GM19238 (cell line): ENCODE data around the gene ADGRV1.
"Not testable (repeated sequence)": the region's sequence is repeated elsewhere in the genome, so short reads cannot be mapped to it uniquely, and the experiment has no call there.

Source experiments
- DNase-seq: peaks from one replicate; pipeline ENCODE4 v3.0.0; 2011; ENCODE audit warnings: low spot score; ENCODE audit not compliant: insufficient read length

Gene ADGRV1

GRCh38 chr5:91025956-91026355, 467.4 kb downstream of the ADGRV1 start:
- DNase-seq: no peak

DNA sequence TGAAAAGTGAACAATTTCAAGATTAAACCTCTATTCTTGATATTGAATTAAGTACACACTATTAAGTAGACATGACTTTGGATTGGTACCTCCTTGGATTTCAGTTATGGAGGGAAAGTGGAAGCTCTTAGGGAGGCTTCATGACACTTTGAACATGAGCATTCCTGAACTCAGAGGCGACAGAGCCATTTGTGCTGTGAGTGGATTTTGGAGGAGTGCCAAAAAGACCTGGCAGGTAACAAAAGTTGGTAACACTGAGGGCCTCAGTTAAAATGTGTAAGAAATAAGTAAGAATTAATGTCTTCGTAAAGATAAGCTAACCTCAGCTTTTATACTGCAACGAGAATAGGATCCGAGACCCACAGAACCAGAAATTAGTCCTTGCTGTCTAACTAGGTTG, 467.9 kb downstream of the ADGRV1 start:
- no peak for DNase-seq

- no peak for DNase-seq
Measured at GRCh38 chr5:91027405-91028139, 469.0 kb downstream of the ADGRV1 start.

DNA sequence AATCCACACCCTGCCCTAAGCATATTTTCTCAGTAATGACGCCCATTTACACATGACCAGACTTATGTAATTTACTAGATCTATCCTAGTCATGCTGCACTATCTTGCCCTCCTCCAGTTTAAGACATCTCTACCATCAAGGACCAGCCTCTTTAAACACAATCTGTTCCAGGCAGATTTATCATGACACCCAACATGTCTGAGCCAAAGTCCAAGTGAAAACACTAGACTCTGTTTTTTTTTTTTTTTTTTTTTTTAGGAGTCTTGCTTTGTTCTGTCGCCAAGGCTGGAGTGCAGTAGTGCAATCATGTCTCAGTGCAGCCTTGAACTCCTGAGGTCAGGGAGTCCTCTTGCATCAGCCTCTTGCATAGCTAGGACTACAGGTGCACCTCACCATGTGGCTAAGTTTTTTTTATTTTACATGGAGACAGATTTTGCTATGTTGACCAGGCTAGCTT, 469.9 kb downstream of the ADGRV1 start:
- no peak for DNase-seq

GRCh38 chr5:91030521-91031401, 472.2 kb downstream of the ADGRV1 start:
- no peak for DNase-seq

GRCh38 chr5:91031402-91031752, 472.8 kb downstream of the ADGRV1 start:
- no peak for DNase-seq

- DNase-seq: no peak
Measured at GRCh38 chr5:91032125-91032524, 473.5 kb downstream of the ADGRV1 start.

DNA sequence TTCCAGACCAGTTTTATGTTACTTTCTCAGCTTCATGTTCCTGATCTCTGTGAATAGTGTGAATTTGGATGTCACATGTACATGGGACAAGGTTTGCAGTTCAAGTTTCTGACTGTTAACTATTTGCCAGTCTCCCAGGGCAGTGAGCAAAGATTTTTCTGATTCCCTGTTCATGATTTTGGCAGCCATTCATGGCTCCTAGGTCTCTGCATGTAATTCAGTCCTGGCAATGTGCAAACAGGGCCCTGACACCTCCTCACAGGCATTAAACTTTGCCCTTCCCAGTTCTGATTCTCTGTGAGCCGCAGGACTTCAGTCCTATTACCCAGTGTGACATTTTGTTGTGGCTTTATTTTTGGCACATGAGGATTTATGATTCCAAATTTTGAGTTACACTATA, 474.8 kb downstream of the ADGRV1 start:
- DNase-seq: no peak

DNA sequence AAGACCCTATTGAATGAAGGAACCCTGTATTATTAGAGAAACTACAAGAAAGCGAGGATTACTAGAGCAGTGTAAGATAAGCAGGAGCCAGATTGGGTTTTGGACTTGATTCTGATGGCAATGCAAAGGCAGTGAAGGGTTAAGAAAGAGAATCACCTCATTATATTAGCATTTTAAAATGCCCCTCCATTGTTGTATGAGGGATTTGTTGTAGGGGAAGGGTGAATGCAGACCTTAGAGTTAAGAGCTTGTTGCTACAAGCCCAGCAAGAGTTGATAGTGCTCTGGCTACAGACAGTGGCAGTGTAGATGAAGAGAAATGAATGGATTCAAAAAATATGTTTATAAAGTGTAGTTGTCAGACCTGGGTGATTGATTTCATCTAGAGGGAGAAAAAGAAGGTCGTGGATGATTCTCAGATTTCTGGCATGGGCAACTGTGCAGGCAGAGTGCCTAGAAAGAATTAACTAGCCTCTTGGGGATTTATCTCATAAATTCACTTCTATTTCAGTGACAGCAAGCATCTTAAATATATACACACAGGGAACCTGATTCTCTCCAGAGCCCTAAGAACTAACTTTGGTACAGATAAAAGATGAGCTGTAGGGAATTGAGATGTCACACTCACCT, 479.7 kb downstream of the ADGRV1 start:
- DNase-seq: no peak

DNA sequence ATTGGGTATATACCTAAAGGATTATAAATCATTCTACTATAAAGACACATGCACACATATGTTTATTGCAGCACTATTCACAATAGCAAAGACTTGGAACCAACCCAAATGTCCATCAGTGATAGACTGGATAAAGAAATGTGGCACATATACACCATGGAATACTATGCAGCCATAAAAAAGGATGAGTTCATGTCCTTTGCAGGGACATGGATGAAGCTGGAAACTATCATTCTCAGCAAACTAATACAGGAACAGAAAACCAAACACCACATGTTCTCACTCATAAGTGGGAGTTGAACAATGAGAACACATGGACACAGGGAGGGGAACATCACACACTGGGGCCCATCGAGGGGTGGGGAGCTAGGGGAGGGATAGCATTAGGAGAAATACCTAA, 482.5 kb downstream of the ADGRV1 start:
- DNase-seq: not testable (repeated sequence)

GRCh38 chr5:91042247-91042935, 483.8 kb downstream of the ADGRV1 start:
- no peak for DNase-seq

DNA sequence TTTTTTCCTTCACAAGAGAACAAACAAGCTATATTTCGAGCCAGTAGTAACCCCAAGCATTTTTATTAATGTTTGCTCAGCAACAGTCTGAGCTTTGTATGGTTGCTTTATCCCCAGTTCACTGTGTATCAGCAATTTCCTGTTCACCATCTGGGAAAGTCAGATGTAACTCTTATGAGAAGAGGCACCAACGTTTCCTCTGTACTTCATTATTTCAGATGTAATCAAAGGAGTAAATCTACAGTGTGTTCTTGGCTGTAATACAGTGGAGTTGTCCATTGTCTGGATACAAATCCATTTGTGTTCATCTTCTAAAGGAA, 484.3 kb downstream of the ADGRV1 start:
- DNase-seq: no peak

DNA sequence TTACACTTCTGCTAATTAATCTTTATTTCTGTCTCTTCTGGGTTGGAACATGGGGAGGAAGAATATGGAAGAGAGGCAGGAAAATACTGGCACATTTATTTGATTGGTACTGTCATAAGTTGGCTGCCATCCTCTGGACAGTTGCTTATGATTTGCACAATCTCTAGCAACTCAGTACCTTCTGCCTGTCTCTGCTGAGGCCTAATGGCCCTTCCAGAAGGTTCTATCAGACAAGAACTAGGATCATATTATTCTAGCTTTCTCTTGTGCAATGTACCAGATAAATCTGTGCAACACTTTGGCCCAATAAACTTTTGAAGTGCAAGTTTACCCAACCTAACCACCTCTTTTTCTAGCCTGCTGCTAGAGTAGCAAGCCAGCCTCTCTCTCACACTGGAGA, 489.5 kb downstream of the ADGRV1 start:
- DNase-seq: no peak

- DNase-seq: no peak
Measured at GRCh38 chr5:91049112-91049511, 490.5 kb downstream of the ADGRV1 start.

- no peak for DNase-seq
Measured at GRCh38 chr5:91049800-91050199, 491.2 kb downstream of the ADGRV1 start.

DNA sequence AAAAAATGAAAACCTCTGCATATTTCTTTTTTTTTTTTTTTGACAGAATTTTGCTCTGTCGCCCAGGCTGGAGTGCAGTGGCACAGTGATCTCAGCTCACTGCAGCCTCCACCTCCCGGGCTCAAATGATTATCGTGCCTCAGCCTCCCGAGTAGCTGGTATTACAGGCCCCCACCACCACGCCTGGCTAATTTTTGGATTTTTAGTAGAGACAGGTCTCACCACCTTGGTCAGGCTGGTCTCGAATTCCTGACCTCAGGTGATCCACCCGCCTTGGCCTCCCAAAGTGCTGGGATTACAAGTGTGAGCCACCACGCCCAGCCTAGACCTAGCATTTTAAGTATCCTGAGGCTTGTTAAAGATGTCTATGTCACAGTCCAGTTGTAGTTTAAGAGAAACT, 493.8 kb downstream of the ADGRV1 start:
- not testable (repeated sequence) for DNase-seq

DNA sequence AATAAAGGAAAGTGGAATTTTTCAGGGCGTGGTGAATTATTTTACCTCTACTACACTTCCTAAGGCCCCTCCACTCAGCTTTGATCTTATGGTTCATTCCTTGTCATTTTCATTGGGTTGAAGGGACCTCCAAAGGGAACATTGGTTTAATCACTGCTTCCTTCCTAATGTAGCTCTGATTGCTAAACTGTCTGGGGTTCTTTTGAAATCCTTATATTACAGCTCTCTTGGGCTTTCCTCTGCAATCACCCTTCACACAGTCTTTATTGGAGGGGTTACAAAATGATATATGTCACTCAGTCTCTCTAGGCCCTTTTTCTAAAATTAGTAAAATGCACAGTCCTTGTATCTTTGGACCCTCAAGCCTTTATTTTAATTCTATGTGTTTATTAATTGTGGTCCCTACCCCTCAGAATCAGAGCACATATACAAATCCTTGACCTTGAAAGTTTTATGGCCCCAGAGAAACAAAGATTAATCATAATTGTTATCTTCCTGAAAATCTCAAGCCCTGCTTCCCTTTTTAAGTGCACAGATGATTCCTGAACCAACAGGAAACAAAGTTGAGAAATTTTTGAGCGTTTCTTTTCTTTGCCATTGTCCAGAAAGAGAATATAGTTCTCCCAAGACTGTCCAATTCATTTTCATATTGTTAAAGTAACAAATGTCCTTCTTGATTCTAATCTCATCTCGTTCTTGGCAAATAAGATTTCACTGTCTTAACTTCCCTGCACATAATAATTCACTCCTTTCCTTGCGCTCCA, 494.6 kb downstream of the ADGRV1 start:
- DNase-seq: no peak

- DNase-seq: no peak
Measured at GRCh38 chr5:91053741-91054025, 495.1 kb downstream of the ADGRV1 start.

DNA sequence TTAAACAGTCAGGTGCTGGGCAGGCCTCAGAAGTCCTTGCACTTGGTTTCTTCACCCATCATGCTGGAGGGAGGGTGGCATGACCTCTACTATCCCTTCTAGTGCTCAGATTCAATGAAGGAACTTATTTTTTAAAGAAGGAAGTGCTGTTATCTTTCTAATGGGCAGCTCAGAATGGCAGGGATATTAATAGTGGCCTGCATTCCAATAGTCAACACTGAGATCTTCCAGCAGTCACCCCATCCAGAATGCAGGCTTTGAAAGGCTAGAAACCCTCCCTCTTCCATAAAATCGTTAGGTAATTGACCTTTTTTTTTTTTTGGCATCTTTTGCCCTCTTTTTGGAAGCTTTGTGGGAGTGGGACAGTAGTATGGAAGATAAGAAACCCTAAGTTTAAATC, 499.6 kb downstream of the ADGRV1 start:
- no peak for DNase-seq

GRCh38 chr5:91058575-91058974, 500.0 kb downstream of the ADGRV1 start:
- no peak for DNase-seq

DNA sequence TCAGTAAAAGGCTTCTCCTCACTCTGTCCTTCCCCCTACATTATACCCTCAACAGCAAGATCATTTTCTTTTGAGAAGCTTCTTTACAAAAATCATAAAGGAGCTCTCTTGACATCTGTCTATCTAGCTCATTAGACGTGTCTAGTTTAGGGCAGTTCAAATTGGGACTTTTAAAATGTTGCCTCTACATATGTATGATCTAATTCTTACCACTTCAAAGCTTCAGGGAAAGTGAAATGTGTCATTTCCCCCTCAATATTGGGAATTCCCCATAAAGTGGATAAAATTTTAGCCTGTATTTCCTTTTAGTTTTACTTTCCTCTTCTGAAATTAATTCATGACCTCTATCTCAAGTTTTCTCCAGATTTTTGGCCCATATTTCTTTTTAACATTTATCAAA, 500.8 kb downstream of the ADGRV1 start:
- no peak for DNase-seq
